GM23338 (cell line): ENCODE data around the gene GPHA2. TPM values are rescaled to one million over a fixed set of nuclear protein-coding genes. Genes with fewer than 3 reads are reported as not detected.
A peak's percentile ranks its signal among the peaks of the same experiment; 100 is the strongest.

Source experiments
- ATAC-seq: fragments of 200-7000 bp; cut with Tn5 transposase; 3 replicates; pipeline ENCODE4 v1.9.1; 2020
- DNase-seq: peaks from one replicate; pipeline ENCODE4 v3.0.0-alpha.2; 2015; ENCODE audit warnings: low spot score
- H2AFZ ChIP-seq: fragments of 200-600 bp; sonication (generic); 2 replicates; pipeline ENCODE4 v1.8.0; 2016; ENCODE audit warnings: antibody characterized with exemption, mild to moderate bottlenecking, moderate library complexity
- H3F3A ChIP-seq: fragments of 200-600 bp; sonication (generic); replicated peaks from 2 replicates; pipeline ENCODE4 v1.8.0; 2017; ENCODE audit warnings: antibody characterized with exemption, mixed run types, low read depth
- H3K27ac ChIP-seq: fragments of 200-600 bp; sonication (generic); 2 replicates; pipeline ENCODE4 v1.6.1; 2016; ENCODE audit warnings: low read depth
- H3K27me3 ChIP-seq: fragments of 200-600 bp; sonication (generic); 2 replicates; pipeline ENCODE4 v1.8.0; 2016; ENCODE audit warnings: mild to moderate bottlenecking, mixed run types, moderate library complexity; ENCODE audit not compliant: insufficient read depth
- H3K36me3 ChIP-seq: fragments of 200-600 bp; sonication (generic); 2 replicates; pipeline ENCODE4 v1.8.0; 2016; ENCODE audit warnings: mild to moderate bottlenecking; ENCODE audit not compliant: insufficient read depth
- H3K4me1 ChIP-seq: fragments of 200-600 bp; sonication (generic); 2 replicates; pipeline ENCODE4 v1.8.0; 2016; ENCODE audit warnings: mild to moderate bottlenecking, moderate library complexity; ENCODE audit not compliant: insufficient read depth
- H3K4me2 ChIP-seq: fragments of 200-600 bp; sonication (generic); 2 replicates; pipeline ENCODE4 v1.7.1; 2017; ENCODE audit warnings: mixed run types
- H3K4me3 ChIP-seq: fragments of 200-600 bp; sonication (generic); 2 replicates; pipeline ENCODE4 v1.6.1; 2016; ENCODE audit warnings: mixed run types
- H3K79me2 ChIP-seq: fragments of 200-600 bp; sonication (generic); replicated peaks from 2 replicates; pipeline ENCODE4 v1.8.0; 2017; ENCODE audit warnings: mild to moderate bottlenecking; ENCODE audit not compliant: insufficient read depth
- H3K9me2 ChIP-seq: fragments of 200-600 bp; sonication (generic); 2 replicates; pipeline ENCODE4 v1.8.0; 2017; ENCODE audit not compliant: insufficient read depth
- H4K20me1 ChIP-seq: fragments of 200-600 bp; sonication (generic); replicated peaks from 2 replicates; pipeline ENCODE4 v1.8.0; 2017; ENCODE audit warnings: mild to moderate bottlenecking; ENCODE audit not compliant: insufficient read depth
- H3K27ac Mint-ChIP-seq: 2 replicates; pipeline ENCODE4 v1.8.0; 2020; ENCODE audit warnings: inconsistent platforms, mild to moderate bottlenecking, moderate library complexity, mixed read lengths
- H3K27me3 Mint-ChIP-seq: 3 replicates; pipeline ENCODE4 v1.8.0; 2022; ENCODE audit warnings: low read depth, mild to moderate bottlenecking, moderate library complexity, mixed read lengths, inconsistent platforms; ENCODE audit not compliant: insufficient read depth, poor library complexity
- H3K36me3 Mint-ChIP-seq: 3 replicates; pipeline ENCODE4 v1.8.0; 2021; ENCODE audit warnings: low read depth, mild to moderate bottlenecking, inconsistent platforms, moderate library complexity, mixed read lengths
- H3K4me1 Mint-ChIP-seq: 3 replicates; pipeline ENCODE4 v1.8.0; 2020; ENCODE audit warnings: mild to moderate bottlenecking, inconsistent platforms, mixed read lengths
- H3K4me3 Mint-ChIP-seq: 3 replicates; pipeline ENCODE4 v1.8.0; 2021; ENCODE audit warnings: moderate library complexity, mild to moderate bottlenecking, inconsistent platforms, mixed read lengths
- H3K9me3 Mint-ChIP-seq: 3 replicates; pipeline ENCODE4 v1.8.0; 2020; ENCODE audit warnings: moderate library complexity, mild to moderate bottlenecking, inconsistent platforms, mixed read lengths
- CREB1 ChIP-seq: fragments of 250-450 bp; sonication (Bioruptor Pico); IDR thresholded peaks from 2 replicates; pipeline ENCODE4 v1.5.0; 2020; ENCODE audit warnings: low read depth, mild to moderate bottlenecking, moderate library complexity
- EZH2phosphoT487 ChIP-seq: fragments of 200-600 bp; sonication (generic); IDR thresholded peaks from one replicate; pipeline ENCODE4 v1.8.1; 2018; ENCODE audit warnings: antibody characterized with exemption; ENCODE audit not compliant: unreplicated experiment
- JUNB ChIP-seq: IDR thresholded peaks from one replicate; pipeline ENCODE4 v1.6.1; 2016; ENCODE audit warnings: antibody characterized with exemption; ENCODE audit not compliant: unreplicated experiment
- NANOG ChIP-seq: IDR thresholded peaks from 2 replicates; pipeline ENCODE4 v1.6.1; 2016; ENCODE audit warnings: antibody characterized with exemption, borderline replicate concordance
- STAT1 ChIP-seq: IDR thresholded peaks from one replicate; pipeline ENCODE4 v1.6.1; 2016; ENCODE audit warnings: antibody characterized with exemption; ENCODE audit not compliant: unreplicated experiment
- ZNF114 ChIP-seq: fragments of 250-450 bp; sonication (Bioruptor Pico); IDR thresholded peaks from 2 replicates; pipeline ENCODE4 v1.5.0; 2020; ENCODE audit warnings: mild to moderate bottlenecking, moderate library complexity
- polyA plus RNA-seq: library from polyadenylated mRNA; unstranded; fragments of >200 nt; fragmentation: Nextera tagmentation; extraction: Ambion mirVana; gene quantifications from 2 replicates; pipeline ENCODE4 v1.2.1, GENCODE V29; 2016
- total RNA-seq: library from RNA; depleted of rRNA; stranded (reverse); fragments of >200 nt; shearing (Covaris generic); gene quantifications from 2 replicates; pipeline ENCODE4 v1.2.3, GENCODE V29; 2014
- TF ChIP-seq, protein P1 (sequence below), 2 experiments: fragments of 200-600 bp in 1 of 2; sonication (generic) in 1 of 2; conservative IDR thresholded peaks; 2 replicates each; pipeline versions ENCODE4 v1.5.1 to v1.6.1; 2016 to 2017; ENCODE audit warnings: antibody characterized with exemption in 2 of 2, low read depth in 2 of 2, mild to moderate bottlenecking in 2 of 2, moderate library complexity in 1 of 2
- TF ChIP-seq, protein P2 (sequence below): fragments of 250-450 bp; sonication (Bioruptor Pico); IDR thresholded peaks from 2 replicates; pipeline ENCODE4 v1.5.0; 2020; ENCODE audit warnings: mild to moderate bottlenecking, moderate library complexity

The GPHA2 gene
- total and polyA plus RNA-seq, 2 experiments from 2014 or later: 0.83 to 1.8 TPM

DNA sequence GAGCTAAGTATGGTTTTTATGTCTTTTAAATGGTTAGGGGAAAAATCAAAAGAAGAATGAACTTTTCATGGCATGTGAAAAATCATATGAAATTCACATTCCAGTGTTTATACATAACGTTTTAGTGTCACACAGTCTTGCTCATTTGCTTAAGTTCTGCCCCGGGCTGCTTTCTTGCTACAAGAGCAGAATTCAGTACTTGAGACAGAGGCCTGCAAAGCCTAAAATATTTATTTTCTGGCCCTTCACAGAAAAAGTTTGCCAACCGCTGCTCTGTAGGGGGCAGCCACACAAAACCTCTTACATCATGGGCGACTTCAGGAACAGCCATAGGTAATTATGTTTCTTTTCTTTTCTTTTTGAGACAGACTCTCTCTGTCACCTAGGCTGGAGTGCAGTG is 17.7 kb downstream of the GPHA2 start:
- peaks cover 17% of the 10 kb centered on the region for H3K4me1 Mint-ChIP-seq
- H3K4me3 ChIP-seq: peak overlapping the region; percentile 47
- TF ChIP-seq, protein P1, sequence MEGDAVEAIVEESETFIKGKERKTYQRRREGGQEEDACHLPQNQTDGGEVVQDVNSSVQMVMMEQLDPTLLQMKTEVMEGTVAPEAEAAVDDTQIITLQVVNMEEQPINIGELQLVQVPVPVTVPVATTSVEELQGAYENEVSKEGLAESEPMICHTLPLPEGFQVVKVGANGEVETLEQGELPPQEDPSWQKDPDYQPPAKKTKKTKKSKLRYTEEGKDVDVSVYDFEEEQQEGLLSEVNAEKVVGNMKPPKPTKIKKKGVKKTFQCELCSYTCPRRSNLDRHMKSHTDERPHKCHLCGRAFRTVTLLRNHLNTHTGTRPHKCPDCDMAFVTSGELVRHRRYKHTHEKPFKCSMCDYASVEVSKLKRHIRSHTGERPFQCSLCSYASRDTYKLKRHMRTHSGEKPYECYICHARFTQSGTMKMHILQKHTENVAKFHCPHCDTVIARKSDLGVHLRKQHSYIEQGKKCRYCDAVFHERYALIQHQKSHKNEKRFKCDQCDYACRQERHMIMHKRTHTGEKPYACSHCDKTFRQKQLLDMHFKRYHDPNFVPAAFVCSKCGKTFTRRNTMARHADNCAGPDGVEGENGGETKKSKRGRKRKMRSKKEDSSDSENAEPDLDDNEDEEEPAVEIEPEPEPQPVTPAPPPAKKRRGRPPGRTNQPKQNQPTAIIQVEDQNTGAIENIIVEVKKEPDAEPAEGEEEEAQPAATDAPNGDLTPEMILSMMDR (conservative IDR thresholded peaks at IDR 0.05; ENCODE audit: low read depth in 2 of 2): peak; percentile 20 to 22; a peak in 1 of 4 replicates
- no peak for TF ChIP-seq EZH2phosphoT487
- H3K4me3 Mint-ChIP-seq: peak overlapping the region; percentile 91
- H3K36me3 ChIP-seq: no peaks in the 10 kb centered on the region
- H3F3A ChIP-seq: no peaks in the 10 kb centered on the region
- H3K36me3 Mint-ChIP-seq: no peaks in the 10 kb centered on the region
- no peaks in the 10 kb centered on the region for H3K9me2 ChIP-seq
- H3K79me2 ChIP-seq: no peaks in the 10 kb centered on the region; the same call in 1 of the 2 replicates
- H3K27ac ChIP-seq: peak overlapping the region; percentile 6
- H3K9me3 Mint-ChIP-seq: no peaks in the 10 kb centered on the region
- ATAC-seq: no peak
- peak overlapping the region; percentile 69 for H3K4me2 ChIP-seq
- no peaks in the 10 kb centered on the region for H4K20me1 ChIP-seq
- H3K4me1 ChIP-seq: peaks cover 8% of the 10 kb centered on the region
- no peaks in the 10 kb centered on the region for H3K27me3 ChIP-seq
- peak overlapping the region; percentile 1; the same call in 1 of the 2 replicates for H2AFZ ChIP-seq
- H3K27me3 Mint-ChIP-seq: peaks cover 7% of the 10 kb centered on the region
- peak overlapping the region; percentile 96 for H3K27ac Mint-ChIP-seq
- DNase-seq: peak; percentile 43

GRCh38 chr11:64917663-64917995 is 18.1 kb downstream of the GPHA2 start:
- Histone ChIP-seq H3K4me3 (peak overlapping the region; percentile 47), H2AFZ (peak overlapping the region; percentile 1; the same call in 1 of the 2 replicates), H3K36me3 (no peaks in the 10 kb centered on the region), H3K79me2 (no peaks in the 10 kb centered on the region; the same call in 1 of the 2 replicates), H4K20me1 (no peaks in the 10 kb centered on the region), H3K9me2 (no peaks in the 10 kb centered on the region), H3K4me2 (peak overlapping the region; percentile 69), H3F3A (no peaks in the 10 kb centered on the region), H3K4me1 (peaks cover 8% of the 10 kb centered on the region), H3K27me3 (no peaks in the 10 kb centered on the region), H3K27ac (peak overlapping the region; percentile 6)
- H3K36me3 Mint-ChIP-seq: no peaks in the 10 kb centered on the region
- peak; percentile 30 for DNase-seq
- peaks cover 7% of the 10 kb centered on the region for H3K27me3 Mint-ChIP-seq
- H3K4me1 Mint-ChIP-seq: peaks cover 17% of the 10 kb centered on the region
- H3K9me3 Mint-ChIP-seq: no peaks in the 10 kb centered on the region
- H3K27ac Mint-ChIP-seq: peak overlapping the region; percentile 96
- H3K4me3 Mint-ChIP-seq: peak overlapping the region; percentile 91
- ATAC-seq: no peak
- no peak for TF ChIP-seq CREB1 (CRISPR knock-in tag)
- no peak for TF ChIP-seq ZNF114
- TF ChIP-seq, protein P2, sequence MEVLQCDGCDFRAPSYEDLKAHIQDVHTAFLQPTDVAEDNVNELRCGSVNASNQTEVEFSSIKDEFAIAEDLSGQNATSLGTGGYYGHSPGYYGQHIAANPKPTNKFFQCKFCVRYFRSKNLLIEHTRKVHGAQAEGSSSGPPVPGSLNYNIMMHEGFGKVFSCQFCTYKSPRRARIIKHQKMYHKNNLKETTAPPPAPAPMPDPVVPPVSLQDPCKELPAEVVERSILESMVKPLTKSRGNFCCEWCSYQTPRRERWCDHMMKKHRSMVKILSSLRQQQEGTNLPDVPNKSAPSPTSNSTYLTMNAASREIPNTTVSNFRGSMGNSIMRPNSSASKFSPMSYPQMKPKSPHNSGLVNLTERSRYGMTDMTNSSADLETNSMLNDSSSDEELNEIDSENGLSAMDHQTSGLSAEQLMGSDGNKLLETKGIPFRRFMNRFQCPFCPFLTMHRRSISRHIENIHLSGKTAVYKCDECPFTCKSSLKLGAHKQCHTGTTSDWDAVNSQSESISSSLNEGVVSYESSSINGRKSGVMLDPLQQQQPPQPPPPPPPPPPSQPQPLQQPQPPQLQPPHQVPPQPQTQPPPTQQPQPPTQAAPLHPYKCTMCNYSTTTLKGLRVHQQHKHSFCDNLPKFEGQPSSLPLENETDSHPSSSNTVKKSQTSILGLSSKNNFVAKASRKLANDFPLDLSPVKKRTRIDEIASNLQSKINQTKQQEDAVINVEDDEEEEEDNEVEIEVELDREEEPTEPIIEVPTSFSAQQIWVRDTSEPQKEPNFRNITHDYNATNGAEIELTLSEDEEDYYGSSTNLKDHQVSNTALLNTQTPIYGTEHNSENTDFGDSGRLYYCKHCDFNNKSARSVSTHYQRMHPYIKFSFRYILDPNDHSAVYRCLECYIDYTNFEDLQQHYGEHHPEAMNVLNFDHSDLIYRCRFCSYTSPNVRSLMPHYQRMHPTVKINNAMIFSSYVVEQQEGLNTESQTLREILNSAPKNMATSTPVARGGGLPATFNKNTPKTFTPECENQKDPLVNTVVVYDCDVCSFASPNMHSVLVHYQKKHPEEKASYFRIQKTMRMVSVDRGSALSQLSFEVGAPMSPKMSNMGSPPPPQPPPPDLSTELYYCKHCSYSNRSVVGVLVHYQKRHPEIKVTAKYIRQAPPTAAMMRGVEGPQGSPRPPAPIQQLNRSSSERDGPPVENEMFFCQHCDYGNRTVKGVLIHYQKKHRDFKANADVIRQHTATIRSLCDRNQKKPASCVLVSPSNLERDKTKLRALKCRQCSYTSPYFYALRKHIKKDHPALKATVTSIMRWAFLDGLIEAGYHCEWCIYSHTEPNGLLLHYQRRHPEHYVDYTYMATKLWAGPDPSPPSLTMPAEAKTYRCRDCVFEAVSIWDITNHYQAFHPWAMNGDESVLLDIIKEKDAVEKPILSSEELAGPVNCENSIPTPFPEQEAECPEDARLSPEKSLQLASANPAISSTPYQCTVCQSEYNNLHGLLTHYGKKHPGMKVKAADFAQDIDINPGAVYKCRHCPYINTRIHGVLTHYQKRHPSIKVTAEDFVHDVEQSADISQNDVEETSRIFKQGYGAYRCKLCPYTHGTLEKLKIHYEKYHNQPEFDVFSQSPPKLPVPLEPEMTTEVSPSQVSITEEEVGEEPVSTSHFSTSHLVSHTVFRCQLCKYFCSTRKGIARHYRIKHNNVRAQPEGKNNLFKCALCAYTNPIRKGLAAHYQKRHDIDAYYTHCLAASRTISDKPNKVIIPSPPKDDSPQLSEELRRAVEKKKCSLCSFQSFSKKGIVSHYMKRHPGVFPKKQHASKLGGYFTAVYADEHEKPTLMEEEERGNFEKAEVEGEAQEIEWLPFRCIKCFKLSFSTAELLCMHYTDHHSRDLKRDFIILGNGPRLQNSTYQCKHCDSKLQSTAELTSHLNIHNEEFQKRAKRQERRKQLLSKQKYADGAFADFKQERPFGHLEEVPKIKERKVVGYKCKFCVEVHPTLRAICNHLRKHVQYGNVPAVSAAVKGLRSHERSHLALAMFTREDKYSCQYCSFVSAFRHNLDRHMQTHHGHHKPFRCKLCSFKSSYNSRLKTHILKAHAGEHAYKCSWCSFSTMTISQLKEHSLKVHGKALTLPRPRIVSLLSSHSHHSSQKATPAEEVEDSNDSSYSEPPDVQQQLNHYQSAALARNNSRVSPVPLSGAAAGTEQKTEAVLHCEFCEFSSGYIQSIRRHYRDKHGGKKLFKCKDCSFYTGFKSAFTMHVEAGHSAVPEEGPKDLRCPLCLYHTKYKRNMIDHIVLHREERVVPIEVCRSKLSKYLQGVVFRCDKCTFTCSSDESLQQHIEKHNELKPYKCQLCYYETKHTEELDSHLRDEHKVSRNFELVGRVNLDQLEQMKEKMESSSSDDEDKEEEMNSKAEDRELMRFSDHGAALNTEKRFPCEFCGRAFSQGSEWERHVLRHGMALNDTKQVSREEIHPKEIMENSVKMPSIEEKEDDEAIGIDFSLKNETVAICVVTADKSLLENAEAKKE (CRISPR knock-in tag): no peak
- no peak for TF ChIP-seq STAT1
- TF ChIP-seq NANOG: no peak
- no peak for TF ChIP-seq EZH2phosphoT487
- TF ChIP-seq JUNB: no peak
- TF ChIP-seq, protein P1 (conservative IDR thresholded peaks at IDR 0.05; ENCODE audit: low read depth in 2 of 2): no peak
